Left ventricle myocardium inferior (tissue), 1 donor: ENCODE measurements around the gene ISCA2. TPM values are rescaled to one million over a fixed set of nuclear protein-coding genes. Genes with fewer than 3 reads are reported as not detected.

Source experiments
- DNase-seq: peaks from one replicate; pipeline ENCODE4 v3.0.0-alpha.2; 2020
- H3K27ac ChIP-seq: fragments of 200-600 bp; replicated peaks from 2 replicates; pipeline ENCODE4 v1.8.0; 2021
- H3K27me3 ChIP-seq: fragments of 200-600 bp; 2 replicates; pipeline ENCODE4 v1.8.0; 2021; ENCODE audit warnings: low read depth
- H3K36me3 ChIP-seq: fragments of 200-600 bp; 2 replicates; pipeline ENCODE4 v1.8.0; 2021
- H3K4me1 ChIP-seq: fragments of 200-600 bp; 2 replicates; pipeline ENCODE4 v1.8.0; 2021
- H3K4me3 ChIP-seq: fragments of 200-600 bp; 2 replicates; pipeline ENCODE4 v1.8.0; 2021; ENCODE audit warnings: mild to moderate bottlenecking, moderate library complexity
- H3K9me3 ChIP-seq: fragments of 200-600 bp; replicated peaks from 2 replicates; pipeline ENCODE4 v1.8.0; 2021
- intact Hi-C: fragments of 100-400 bp; cut with micrococcal nuclease; formaldehyde crosslinking; loops from one replicate; pipeline ENCODE4 v1.11.0; 2022
- total RNA-seq: library from RNA; stranded (reverse); fragmentation: NEBNext Ultra II Directional; extraction: Animal tissue kit (Norgen Biotek cat#: 25700); gene quantifications from one replicate; pipeline ENCODE4 v1.2.1, GENCODE V29; 2021
- TF ChIP-seq, protein P1 (sequence below): fragments of 200-600 bp; IDR thresholded peaks from 2 replicates; pipeline ENCODE4 v1.8.0; 2021; ENCODE audit warnings: antibody characterized with exemption, mild to moderate bottlenecking, borderline replicate concordance
- donor health status: DM: no; HTN: yes; CAD: no; lungs with severe emphysema.

Gene ISCA2
- total RNA-seq, 1 donor from 2014 or later = 45.8 TPM

DNA sequence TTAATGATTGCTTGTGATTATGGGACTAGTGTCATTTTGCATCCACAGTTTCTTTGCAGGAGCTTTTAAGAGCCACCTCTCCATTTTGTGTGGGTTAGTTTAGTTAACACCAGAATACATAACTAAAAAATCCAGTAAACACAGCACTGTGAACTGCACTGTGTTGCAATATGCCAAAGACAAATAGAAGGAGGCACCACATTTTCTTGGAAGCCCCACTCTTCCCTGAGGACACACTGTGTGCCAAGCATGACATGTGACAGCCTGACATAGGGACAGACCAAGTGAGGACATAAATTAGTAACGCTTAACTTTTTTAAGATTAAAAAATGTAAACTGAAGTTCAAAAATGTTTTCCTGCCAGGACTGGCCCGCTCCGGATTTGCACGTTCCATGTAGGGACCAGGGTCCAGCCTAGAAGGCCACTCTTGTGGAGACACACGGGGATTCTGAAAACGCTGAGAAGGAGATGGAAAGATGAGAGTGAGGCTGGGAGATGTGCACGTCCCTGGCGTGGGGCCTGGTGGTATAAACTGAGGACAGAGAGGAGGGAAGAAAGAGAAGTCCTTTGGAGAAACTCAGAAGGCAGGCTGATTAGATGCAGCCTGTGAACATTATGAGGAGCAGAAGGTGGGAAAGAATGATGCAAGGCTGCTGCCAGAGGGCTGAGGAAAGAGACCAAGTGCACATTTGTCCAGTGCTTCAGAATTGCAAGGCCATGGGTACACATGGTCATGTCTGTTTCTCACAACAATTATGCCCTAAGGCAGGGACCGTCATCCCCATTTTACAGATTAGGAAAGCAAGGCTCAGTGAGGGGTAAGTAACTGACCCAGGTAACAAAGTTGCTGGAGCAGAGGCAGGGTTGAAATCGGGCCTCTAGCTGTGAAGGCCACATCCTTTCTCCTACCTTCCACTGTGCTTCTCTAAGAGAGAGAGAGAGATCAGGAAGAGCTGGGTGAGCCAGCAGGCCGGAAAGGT is 45.1 kb downstream of the ISCA2 start:
- H3K4me1 ChIP-seq = no peaks in the 10 kb centered on the region
- no peaks in the 10 kb centered on the region for H3K9me3 ChIP-seq
- no peak overlapping the region for H3K4me3 ChIP-seq
- no peak for DNase-seq
- no peaks in the 10 kb centered on the region for H3K27me3 ChIP-seq
- no peaks in the 10 kb centered on the region for H3K36me3 ChIP-seq
- H3K27ac ChIP-seq = no peak overlapping the region
- TF ChIP-seq, protein P1, sequence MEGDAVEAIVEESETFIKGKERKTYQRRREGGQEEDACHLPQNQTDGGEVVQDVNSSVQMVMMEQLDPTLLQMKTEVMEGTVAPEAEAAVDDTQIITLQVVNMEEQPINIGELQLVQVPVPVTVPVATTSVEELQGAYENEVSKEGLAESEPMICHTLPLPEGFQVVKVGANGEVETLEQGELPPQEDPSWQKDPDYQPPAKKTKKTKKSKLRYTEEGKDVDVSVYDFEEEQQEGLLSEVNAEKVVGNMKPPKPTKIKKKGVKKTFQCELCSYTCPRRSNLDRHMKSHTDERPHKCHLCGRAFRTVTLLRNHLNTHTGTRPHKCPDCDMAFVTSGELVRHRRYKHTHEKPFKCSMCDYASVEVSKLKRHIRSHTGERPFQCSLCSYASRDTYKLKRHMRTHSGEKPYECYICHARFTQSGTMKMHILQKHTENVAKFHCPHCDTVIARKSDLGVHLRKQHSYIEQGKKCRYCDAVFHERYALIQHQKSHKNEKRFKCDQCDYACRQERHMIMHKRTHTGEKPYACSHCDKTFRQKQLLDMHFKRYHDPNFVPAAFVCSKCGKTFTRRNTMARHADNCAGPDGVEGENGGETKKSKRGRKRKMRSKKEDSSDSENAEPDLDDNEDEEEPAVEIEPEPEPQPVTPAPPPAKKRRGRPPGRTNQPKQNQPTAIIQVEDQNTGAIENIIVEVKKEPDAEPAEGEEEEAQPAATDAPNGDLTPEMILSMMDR = no peak
- intact Hi-C loops = no loop called here

- no peaks in the 10 kb centered on the region for H3K4me1 ChIP-seq
These were observed 45.9 kb downstream of the ISCA2 start for GRCh38 chr14:74539503-74539902.

DNA sequence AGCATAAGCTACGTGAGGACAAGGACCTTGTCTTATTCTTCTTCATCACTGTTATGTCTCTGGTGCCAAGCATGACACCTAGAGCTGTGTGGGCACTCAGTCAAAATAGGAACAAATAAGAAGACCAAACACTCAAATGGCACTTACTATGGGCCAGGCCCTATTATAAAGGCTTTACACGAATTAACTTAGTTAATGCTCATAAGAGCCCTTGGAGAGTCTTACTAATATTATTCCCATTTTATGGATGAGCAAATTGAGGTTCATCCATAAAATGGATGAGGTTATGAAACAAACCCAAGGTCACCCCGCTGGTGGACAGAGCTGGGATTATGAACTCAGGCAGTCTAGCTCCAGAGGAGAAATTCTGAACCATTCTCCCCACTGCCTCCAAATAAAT is 47.7 kb downstream of the ISCA2 start:
- Histone ChIP-seq H3K9me3 (no peaks in the 10 kb centered on the region), H3K27me3 (no peaks in the 10 kb centered on the region), H3K4me3 (no peak overlapping the region), H3K36me3 (no peaks in the 10 kb centered on the region), H3K4me1 (no peaks in the 10 kb centered on the region), H3K27ac (no peak overlapping the region)
- no peak for DNase-seq
- TF ChIP-seq, protein P1 = no peak
- intact Hi-C loops = no loop called here

More at GRCh38 chr14:74539503-74539902, 45.9 kb downstream of the ISCA2 start:
- Histone ChIP-seq H3K36me3 (no peaks in the 10 kb centered on the region), H3K4me3 (no peak overlapping the region), H3K27ac (no peak overlapping the region), H3K9me3 (no peaks in the 10 kb centered on the region), H3K27me3 (no peaks in the 10 kb centered on the region)
- TF ChIP-seq, protein P1 = no peak
- DNase-seq = no peak
- intact Hi-C loops = no loop called here

DNA sequence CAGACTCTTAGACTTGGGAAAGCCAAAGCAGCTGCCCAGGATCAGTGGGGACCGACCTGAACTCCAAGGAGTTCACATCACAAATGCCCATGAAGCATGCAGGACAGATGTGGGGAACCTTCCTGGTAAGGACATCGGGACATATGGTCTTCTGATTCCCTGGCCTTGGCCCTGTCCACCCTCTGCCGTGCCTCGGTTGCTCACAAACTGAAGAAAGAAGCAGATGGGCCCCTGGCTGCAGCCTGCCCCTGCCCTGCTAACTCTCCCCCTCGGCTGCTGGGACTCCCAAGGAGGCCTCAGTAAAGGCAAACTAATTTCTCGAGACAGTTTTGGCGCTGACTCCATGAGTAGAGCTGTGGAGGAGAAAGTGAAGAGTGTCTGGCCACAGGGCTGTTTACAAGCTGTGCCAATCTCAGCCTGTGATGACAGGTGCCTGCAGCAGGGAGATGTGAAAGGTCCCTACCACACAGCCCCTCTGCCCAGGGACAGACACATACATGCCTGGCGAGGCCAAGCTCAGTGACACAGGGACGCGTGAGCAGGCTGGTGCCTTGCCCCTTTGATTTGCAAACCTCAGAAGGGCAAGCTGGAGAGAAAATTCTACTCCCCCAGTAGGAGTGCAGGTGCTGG is 48.6 kb downstream of the ISCA2 start:
- Histone ChIP-seq H3K27ac (no peak overlapping the region), H3K4me3 (no peak overlapping the region), H3K9me3 (no peaks in the 10 kb centered on the region), H3K4me1 (no peaks in the 10 kb centered on the region), H3K36me3 (no peaks in the 10 kb centered on the region), H3K27me3 (no peaks in the 10 kb centered on the region)
- DNase-seq = no peak
- intact Hi-C loops = no loop called here
- TF ChIP-seq, protein P1 = no peak

DNA sequence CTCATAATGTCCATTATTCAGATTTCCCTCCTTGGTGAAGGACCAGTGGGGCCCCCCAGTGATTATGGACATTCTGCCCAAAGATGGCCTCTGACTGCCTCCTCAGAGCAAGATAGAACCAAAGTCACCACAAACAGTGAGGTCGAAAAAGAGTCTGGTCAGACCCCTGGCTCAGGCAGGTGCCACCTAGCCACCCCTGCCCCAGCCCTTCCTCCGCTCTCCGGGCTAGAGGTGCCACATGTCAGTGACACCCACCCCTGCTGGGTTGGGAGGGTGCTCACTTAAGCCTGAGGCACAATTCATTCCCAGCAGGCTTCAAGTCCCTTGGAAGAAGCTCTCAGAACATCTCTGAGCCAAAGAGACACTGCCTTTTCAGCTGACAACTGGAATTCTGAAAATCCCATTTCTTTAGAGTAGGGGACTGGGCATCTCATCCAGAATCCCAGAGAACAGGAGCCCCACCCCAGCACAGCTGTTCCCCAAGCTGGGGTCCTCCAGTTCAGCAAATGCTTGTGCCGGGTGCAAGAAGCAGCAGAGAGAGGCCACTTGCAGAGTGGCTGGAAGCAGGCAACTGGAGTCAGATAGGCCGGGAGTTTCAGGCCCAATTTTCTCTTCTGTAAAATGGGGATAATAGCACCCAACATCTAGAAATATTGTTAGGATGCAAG is 50.3 kb downstream of the ISCA2 start:
- Histone ChIP-seq H3K4me1 (peaks cover 14% of the 10 kb centered on the region), H3K9me3 (no peaks in the 10 kb centered on the region), H3K27ac (no peak overlapping the region), H3K36me3 (no peaks in the 10 kb centered on the region), H3K4me3 (no peak overlapping the region), H3K27me3 (no peaks in the 10 kb centered on the region)
- TF ChIP-seq, protein P1 = no peak
- no peak for DNase-seq
- intact Hi-C loops = no loop called here
